Vagina (tissue), 2 donors: ENCODE measurements around the gene PDE6C.

Source experiments
- CTCF ChIP-seq, 3 experiments: fragments of 450-650 bp in 2 of 3; fragments of 200-600 bp in 1 of 3; sonication (generic) in 1 of 3; IDR thresholded peaks; one replicate each; pipeline ENCODE4 v1.5.1; 2017 to 2019; ENCODE audit warnings: antibody characterized with exemption in 3 of 3, mild to moderate bottlenecking in 2 of 3, moderate library complexity in 2 of 3
- POLR2AphosphoS5 ChIP-seq, 2 donors: sonication (generic); formaldehyde crosslinking; IDR thresholded peaks; one replicate each; pipeline ENCODE4 v1.9.0; 2017; ENCODE audit warnings: antibody characterized with exemption in 2 of 2, mild to moderate bottlenecking in 2 of 2, low read depth in 1 of 2; ENCODE audit not compliant: insufficient read depth in 1 of 2

- TF ChIP-seq POLR2AphosphoS5 (IDR thresholded peaks at IDR 0.05; ENCODE audit: insufficient read depth in 1 of 2, low read depth in 1 of 2) (no peak), CTCF (IDR thresholded peaks at IDR 0.05) (no peak)
These were observed 3.4 kb downstream of the PDE6C start for GRCh38 chr10:93615576-93616235.
